GM19455 (cell line): ENCODE measurements around the gene SUFU.

Experiments used
- ATAC-seq: cut with Tn5 transposase; IDR thresholded peaks from one replicate; pipeline ENCODE4 v1.9.1; 2021; ENCODE audit not compliant: unreplicated experiment

Gene SUFU

DNA sequence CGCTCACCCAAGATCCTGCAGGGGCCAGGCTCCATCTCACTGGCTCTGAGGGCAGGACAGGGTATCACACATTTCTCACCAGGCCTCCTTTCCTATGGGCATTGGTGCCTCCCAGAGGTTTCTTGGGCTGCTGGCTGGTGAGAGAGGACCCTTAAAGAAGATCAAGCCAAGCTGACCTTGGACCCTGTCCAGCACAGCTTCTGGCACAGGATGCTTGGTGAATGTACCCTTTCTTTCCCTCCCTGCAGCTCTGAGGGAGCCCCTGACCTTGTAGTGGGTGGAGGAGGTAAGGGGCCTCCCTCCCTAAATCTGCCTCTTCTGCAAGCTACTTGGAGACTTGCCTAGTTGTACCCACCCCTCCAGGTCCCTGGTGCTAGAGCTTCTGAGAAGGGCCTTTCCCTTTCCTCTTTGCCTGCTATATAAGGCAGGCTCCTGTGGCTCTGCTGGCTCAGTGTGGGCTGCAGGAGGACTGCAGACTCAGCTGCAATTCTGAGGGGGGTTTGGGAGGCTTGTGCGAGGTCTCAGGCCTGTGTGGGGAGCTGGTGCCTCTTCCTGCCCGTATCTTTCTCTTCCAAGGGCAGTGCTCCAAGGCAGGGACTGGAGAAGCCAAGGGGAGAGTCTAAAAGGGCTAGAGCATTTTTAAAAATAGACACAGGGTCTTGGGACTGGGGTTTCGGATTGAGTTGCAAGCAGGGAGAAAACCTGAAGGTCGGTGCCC, 128.8 kb downstream of the SUFU start:
- ATAC-seq, result no peak

- ATAC-seq, result no peak
These were observed 129.5 kb downstream of the SUFU start for GRCh38 chr10:102633287-102633686.

DNA sequence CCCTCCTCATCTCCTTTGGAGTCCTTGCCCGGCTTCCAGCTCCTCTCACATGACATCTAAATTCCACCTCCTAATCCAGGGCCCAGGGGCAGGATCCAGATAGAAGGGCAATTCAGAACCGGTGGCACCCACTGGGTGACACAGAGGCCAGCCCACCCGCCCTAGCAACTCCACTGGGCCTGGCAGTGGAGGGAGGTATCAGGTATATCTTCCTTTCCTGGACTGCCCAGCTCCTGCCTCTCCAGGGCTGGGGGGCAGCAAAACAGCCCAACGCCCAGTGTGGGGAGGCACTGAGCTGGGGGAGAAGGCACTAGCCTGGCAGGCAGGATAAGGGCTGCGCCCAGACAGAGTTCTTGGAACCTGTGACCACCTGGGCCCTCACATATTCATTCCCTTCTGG, 130.1 kb downstream of the SUFU start:
- ATAC-seq, result no peak

- no peak for ATAC-seq
These were observed 130.9 kb downstream of the SUFU start for GRCh38 chr10:102634686-102635085.

DNA sequence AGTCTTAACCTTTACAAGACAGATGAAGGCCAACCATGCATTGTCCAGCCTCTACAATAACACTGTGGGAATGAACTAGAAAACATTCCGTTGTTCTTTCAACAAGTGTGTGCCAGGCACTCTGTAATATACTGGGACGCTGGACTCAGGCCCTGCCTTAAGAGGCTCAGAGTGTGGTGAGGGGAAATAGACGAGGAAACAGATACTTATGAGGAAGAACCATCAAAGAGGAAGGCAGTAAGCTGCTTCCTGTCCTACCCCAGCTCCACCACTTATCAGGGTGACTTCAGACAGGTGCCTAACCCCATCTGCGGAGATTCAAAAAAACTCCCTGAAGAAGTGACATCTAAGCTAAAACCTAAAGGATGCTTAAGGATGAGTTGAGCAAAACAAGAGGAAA, 131.6 kb downstream of the SUFU start:
- no peak for ATAC-seq

GRCh38 chr10:102639537-102639936, 135.8 kb downstream of the SUFU start:
- ATAC-seq, result no peak

DNA sequence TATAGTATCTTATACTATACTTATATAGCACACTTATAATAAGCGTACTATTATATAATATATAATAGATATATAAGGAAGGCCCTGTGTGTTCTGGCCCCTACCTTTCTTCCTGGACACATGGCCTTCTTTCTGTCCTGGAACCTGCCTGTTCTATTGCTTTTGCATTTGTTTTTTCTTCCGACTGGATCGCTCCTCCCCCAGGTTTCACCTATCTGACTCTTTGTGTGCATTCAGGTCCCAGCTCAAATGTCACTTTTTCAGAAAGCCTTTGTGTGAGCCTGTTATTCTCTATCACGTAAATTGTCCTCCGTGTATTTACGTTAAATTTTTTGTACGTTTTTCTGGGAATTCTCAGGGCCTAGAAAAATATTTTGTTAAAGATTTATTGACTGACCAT, 137.6 kb downstream of the SUFU start:
- no peak for ATAC-seq

- ATAC-seq, result peak; percentile 47
These were observed 138.3 kb downstream of the SUFU start for GRCh38 chr10:102641880-102642735.

DNA sequence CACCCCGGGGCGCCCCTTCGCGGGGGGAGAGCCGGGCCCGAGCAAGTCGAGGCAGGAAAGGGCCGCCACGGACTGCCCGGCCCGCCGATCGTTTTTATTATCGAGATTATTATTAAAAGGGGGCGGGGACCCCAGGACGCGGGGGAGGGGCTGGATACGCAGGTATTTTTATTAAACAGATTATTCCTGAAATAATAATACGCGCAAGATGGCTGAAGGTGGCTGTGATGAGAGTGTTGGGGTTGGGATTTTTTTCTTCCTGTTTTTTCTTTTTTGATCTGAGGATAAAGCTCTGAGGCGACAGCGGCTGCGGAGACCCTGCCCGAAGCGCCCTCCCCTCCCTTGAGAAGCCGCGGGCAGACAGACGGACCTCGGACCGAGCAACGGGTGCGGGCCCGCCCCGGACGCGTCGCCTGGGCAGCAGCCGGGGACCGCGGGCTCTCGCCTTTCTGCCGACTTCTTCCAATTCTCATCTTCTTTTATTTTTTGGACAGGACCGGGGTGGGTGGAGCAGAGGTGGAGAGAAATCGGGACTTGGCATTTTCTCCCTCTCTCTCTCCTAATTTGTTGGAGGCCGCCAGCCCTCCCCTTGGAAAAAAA, 139.1 kb downstream of the SUFU start:
- no peak for ATAC-seq

DNA sequence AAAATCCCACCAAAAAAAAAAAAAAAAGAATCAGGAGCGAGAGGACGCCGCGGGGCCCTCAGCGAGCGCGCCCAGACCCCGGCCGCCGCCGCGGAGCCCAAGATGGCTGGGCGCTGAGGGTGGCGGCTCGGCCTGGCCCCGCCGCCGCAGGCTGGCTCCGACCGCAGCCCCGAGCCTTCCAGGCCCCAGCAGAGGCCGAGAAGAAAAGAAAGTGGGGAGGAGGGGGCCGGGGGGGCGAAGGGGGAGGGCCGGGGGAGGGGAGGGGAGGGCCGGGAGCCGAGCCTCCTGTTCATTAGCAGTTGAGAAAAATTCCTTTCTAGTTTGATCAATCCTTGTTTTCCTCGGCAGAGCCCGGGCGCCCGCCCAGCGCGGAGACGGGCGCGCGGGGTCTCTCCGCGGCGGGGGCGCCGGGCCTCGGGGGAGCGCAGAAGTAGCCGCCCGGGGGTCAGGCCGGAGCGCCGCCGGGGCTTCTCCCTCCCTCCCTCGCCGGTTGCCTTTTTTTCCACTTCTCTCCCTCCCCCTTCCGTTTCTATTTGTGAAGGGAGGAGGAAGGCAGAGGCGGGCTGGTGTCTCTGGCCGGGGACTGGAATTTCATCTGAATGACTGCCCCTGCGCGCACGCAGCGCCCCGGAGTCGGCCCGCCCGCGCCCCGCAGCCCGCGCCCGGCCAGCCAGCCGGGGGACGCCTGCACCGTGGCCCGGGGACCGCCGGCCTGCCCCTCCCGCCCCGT, 139.7 kb downstream of the SUFU start:
- no peak for ATAC-seq

GRCh38 chr10:102644066-102644645, 140.4 kb downstream of the SUFU start, which contains the start of gene TRIM8:
Gene TRIM8, plus strand, starts transcription at chr10:102644479. Its CDS starts 139 bp downstream, at chr10:102644618.
- ATAC-seq, result no peak

DNA sequence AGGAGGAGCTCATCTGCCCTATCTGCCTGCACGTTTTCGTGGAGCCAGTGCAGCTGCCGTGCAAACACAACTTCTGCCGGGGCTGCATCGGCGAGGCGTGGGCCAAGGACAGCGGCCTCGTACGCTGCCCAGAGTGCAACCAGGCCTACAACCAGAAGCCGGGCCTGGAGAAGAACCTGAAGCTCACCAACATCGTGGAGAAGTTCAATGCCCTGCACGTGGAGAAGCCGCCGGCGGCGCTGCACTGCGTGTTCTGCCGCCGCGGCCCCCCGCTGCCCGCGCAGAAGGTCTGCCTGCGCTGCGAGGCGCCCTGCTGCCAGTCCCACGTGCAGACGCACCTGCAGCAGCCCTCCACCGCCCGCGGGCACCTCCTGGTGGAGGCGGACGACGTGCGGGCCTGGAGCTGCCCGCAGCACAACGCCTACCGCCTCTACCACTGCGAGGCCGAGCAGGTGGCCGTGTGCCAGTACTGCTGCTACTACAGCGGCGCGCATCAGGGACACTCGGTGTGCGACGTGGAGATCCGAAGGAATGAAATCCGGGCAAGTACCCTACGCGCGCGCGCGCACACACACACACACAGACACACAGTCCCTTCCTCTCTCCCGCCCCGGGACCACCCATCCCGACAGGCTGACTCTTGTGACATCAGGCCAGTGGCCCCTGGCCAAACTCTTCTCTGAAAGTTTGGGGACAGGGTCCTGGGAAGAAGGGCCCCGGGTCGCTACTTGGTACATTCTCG, 141.0 kb downstream of the SUFU start:
- no peak for ATAC-seq

DNA sequence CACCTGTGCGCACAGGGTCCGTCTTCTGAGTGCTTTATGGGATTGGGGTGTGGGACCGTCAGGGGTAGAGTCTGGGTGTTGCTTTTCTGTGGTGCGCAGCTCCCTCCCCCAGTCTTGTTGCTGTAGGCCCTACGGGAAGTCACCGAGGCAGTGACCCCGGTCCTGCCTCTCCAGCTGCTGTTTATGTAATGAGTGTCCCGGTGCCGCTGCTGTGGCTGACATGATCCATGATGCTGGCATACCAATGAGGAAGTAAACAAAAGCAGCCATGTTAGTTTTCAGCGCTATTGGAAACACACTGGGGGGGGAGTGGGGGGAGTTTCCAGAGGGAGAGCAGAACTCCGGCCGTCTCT, 141.6 kb downstream of the SUFU start:
- ATAC-seq, result no peak

- ATAC-seq, result peak; percentile 39
These were observed 142.2 kb downstream of the SUFU start for GRCh38 chr10:102645741-102646609.

GRCh38 chr10:102646610-102647442, 143.1 kb downstream of the SUFU start:
- no peak for ATAC-seq

- ATAC-seq, result no peak
These were observed 143.9 kb downstream of the SUFU start for GRCh38 chr10:102647443-102648268.

- ATAC-seq, result no peak
These were observed 144.6 kb downstream of the SUFU start for GRCh38 chr10:102648269-102648888.
